Measurements from ENCODE around the gene NOD2.

GRCh38 chr16:50722405-50722737 is 29.0 kb downstream of the NOD2 start:
- TF ChIP-seq EZH2 (IDR thresholded peaks at IDR 0.05; ENCODE audit: low read length, unreplicated experiment) (no peak), CTCF (conservative IDR thresholded peaks at IDR 0.05; ENCODE audit: low read depth, low read length) (no peak), EZH2phosphoT487 (IDR thresholded peaks at IDR 0.05; ENCODE audit: borderline replicate concordance, low read length) (no peak)

All from PC-3 (cell line).